Measurements from ENCODE around the gene CCL15. TPM values are rescaled to one million over a fixed set of nuclear protein-coding genes. Genes with fewer than 3 reads are reported as not detected.

Gene CCL15
- total and polyA plus RNA-seq, 2 of the 13 experiments (the other 11 are each of a cell fraction or from before 2014, with no cell fraction given), result 29.2 to 45.9 TPM

DNA sequence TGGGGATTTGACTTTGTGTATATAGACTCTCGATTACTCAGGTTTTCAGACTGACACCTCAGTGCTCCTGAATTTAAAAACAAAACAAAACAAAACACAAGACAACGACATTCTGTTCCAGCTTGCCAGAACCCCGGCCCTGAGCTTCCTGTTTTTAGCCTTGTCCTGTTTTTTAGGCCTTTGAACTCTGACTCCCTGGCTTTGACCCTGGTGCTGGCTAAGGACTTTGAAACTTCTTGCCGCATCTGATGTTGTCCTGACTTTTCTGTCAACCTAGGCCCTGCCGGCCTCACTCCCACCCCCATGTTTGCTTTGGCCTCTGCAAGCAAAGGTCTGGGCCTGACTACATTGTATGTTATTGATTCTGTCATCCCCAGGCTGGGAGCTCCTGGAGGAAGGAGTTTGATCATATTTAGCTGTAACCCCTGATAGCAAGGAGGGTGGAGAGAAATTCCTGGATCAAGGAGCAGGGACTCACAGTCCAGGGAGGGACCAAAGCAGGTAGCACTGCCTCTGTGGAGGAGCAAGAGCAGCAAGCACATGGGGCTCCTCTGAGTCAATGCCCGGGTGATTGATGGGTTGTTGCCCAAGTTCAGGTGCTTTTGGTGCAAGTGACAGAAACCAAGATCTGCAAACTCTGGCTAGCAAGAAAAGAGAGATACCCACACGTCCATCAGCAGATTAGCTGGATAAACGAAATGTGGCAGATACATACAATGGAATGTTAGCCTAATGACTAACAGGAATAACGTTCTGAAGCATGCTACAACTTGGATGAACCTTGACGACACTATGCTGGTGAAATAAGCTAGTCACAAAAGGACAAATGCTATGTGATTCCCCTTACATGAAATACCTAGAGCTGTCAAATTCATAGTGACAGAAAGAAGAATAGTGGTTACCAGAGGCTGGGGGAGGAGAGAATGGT, 27.8 kb downstream of the CCL15 start (continued):
- TF ChIP-seq TCF12 (IDR thresholded peaks at IDR 0.05) (no peak), TCF12 (CRISPR knock-in tag; IDR thresholded peaks at IDR 0.05) (peak; percentile 98), ATF7-NPFF (CRISPR knock-in tag; IDR thresholded peaks at IDR 0.05; ENCODE audit: low read depth) (peak; percentile 54; the same call in 1 of the 2 replicates), ZC3H13 (CRISPR knock-in tag; IDR thresholded peaks at IDR 0.05) (peak; percentile 62), PITX1 (CRISPR knock-in tag; IDR thresholded peaks at IDR 0.05) (peak; percentile 97), ZFP36L2 (CRISPR knock-in tag; IDR thresholded peaks at IDR 0.05) (no peak), ZNF724P (CRISPR knock-in tag; IDR thresholded peaks at IDR 0.05; ENCODE audit: borderline replicate concordance) (peak; percentile 73; the same call in 1 of the 2 replicates), ZNF670 (CRISPR knock-in tag; IDR thresholded peaks at IDR 0.05; ENCODE audit: borderline replicate concordance) (peak; percentile 78), ZMYM4 (CRISPR knock-in tag; IDR thresholded peaks at IDR 0.05) (peak; percentile 85), ELF3 (CRISPR knock-in tag; IDR thresholded peaks at IDR 0.05) (peak; percentile 90), CHCHD3 (CRISPR knock-in tag; IDR thresholded peaks at IDR 0.05) (no peak), KDM4B (CRISPR knock-in tag; IDR thresholded peaks at IDR 0.05) (peak; percentile 93; the same call in 1 of the 2 replicates), ZNF713 (CRISPR knock-in tag; IDR thresholded peaks at IDR 0.05) (no peak), TRIM22 (IDR thresholded peaks at IDR 0.05) (no peak), HIVEP1 (CRISPR knock-in tag; IDR thresholded peaks at IDR 0.05) (peak; percentile 98)
- TF ChIP-seq, protein P1, sequence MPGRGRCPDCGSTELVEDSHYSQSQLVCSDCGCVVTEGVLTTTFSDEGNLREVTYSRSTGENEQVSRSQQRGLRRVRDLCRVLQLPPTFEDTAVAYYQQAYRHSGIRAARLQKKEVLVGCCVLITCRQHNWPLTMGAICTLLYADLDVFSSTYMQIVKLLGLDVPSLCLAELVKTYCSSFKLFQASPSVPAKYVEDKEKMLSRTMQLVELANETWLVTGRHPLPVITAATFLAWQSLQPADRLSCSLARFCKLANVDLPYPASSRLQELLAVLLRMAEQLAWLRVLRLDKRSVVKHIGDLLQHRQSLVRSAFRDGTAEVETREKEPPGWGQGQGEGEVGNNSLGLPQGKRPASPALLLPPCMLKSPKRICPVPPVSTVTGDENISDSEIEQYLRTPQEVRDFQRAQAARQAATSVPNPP (CRISPR knock-in tag; IDR thresholded peaks at IDR 0.05), result peak; percentile 73; the same call in 1 of the 2 replicates
- TF ChIP-seq, protein P2, sequence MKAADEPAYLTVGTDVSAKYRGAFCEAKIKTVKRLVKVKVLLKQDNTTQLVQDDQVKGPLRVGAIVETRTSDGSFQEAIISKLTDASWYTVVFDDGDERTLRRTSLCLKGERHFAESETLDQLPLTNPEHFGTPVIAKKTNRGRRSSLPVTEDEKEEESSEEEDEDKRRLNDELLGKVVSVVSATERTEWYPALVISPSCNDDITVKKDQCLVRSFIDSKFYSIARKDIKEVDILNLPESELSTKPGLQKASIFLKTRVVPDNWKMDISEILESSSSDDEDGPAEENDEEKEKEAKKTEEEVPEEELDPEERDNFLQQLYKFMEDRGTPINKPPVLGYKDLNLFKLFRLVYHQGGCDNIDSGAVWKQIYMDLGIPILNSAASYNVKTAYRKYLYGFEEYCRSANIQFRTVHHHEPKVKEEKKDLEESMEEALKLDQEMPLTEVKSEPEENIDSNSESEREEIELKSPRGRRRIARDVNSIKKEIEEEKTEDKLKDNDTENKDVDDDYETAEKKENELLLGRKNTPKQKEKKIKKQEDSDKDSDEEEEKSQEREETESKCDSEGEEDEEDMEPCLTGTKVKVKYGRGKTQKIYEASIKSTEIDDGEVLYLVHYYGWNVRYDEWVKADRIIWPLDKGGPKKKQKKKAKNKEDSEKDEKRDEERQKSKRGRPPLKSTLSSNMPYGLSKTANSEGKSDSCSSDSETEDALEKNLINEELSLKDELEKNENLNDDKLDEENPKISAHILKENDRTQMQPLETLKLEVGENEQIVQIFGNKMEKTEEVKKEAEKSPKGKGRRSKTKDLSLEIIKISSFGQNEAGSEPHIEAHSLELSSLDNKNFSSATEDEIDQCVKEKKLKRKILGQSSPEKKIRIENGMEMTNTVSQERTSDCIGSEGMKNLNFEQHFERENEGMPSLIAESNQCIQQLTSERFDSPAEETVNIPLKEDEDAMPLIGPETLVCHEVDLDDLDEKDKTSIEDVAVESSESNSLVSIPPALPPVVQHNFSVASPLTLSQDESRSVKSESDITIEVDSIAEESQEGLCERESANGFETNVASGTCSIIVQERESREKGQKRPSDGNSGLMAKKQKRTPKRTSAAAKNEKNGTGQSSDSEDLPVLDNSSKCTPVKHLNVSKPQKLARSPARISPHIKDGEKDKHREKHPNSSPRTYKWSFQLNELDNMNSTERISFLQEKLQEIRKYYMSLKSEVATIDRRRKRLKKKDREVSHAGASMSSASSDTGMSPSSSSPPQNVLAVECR (CRISPR knock-in tag; IDR thresholded peaks at IDR 0.05; ENCODE audit: borderline replicate concordance), result peak; percentile 67; the same call in 1 of the 2 replicates
- TF ChIP-seq, protein P3, sequence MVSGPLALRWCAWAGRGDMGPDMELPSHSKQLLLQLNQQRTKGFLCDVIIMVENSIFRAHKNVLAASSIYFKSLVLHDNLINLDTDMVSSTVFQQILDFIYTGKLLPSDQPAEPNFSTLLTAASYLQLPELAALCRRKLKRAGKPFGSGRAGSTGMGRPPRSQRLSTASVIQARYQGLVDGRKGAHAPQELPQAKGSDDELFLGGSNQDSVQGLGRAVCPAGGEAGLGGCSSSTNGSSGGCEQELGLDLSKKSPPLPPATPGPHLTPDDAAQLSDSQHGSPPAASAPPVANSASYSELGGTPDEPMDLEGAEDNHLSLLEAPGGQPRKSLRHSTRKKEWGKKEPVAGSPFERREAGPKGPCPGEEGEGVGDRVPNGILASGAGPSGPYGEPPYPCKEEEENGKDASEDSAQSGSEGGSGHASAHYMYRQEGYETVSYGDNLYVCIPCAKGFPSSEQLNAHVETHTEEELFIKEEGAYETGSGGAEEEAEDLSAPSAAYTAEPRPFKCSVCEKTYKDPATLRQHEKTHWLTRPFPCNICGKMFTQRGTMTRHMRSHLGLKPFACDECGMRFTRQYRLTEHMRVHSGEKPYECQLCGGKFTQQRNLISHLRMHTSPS (CRISPR knock-in tag; IDR thresholded peaks at IDR 0.05; ENCODE audit: low read depth), result 0 out of 2 replicates have a peak, but pooled peaks have one; percentile 25
